DND-41 (cell line): ENCODE results near the gene KCNQ1OT1.

Experiments
- EZH2 ChIP-seq: IDR thresholded peaks from 3 replicates; pipeline ENCODE4 v1.6.1; 2012; ENCODE audit warnings: borderline replicate concordance, low read depth, mild to moderate bottlenecking, moderate library complexity, low read length, inconsistent platforms; ENCODE audit not compliant: severe bottlenecking
- TF ChIP-seq, protein P1 (sequence below): IDR thresholded peaks from 2 replicates; pipeline ENCODE4 v1.5.1; 2012; ENCODE audit warnings: borderline replicate concordance, low read length, moderate library complexity, mild to moderate bottlenecking; ENCODE audit not compliant: poor library complexity, severe bottlenecking; ENCODE audit errors: extremely low read depth

DNA sequence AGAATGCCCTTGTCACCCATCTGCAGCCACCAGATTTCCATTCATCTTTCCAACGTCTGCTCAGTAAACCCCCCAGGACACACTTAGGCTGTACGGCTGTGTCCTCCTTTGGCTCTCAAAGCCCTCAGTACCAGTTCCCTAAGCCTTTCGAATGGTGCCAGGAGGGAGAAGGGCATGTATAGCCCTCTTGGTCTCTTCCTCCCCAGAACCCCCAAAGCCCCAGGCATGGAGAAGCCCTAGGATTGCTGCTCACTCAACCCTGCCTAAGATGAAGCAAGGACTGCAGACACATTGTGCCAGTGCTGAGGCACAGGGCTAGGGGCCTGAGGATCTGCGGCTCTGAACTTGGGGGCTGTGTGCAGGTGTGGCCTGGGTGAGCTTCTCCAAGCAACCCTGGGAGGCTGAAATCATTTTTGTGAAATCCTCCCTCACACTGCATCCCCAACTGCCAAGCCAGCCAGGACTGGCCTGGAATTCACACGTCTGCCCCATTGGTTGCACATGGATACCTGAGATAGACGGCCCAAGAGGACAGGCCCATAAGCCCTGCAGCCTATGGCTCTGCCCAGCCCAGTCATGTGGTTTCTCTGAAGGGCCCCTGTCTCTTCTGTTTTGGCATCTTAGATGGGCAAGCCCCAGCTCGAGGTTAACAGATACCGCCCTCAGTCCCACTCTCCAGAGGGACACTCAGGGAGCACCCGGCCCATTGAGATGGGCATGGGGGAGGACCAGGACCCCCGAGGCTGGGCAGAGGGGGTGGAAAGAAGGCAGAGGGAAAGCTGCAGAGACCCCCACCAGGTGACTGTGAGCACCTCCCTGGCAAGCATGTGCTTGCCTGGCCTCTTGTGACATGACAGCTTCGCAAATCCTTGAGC, 34.0 kb downstream of the KCNQ1OT1 start:
- TF ChIP-seq, protein P1, sequence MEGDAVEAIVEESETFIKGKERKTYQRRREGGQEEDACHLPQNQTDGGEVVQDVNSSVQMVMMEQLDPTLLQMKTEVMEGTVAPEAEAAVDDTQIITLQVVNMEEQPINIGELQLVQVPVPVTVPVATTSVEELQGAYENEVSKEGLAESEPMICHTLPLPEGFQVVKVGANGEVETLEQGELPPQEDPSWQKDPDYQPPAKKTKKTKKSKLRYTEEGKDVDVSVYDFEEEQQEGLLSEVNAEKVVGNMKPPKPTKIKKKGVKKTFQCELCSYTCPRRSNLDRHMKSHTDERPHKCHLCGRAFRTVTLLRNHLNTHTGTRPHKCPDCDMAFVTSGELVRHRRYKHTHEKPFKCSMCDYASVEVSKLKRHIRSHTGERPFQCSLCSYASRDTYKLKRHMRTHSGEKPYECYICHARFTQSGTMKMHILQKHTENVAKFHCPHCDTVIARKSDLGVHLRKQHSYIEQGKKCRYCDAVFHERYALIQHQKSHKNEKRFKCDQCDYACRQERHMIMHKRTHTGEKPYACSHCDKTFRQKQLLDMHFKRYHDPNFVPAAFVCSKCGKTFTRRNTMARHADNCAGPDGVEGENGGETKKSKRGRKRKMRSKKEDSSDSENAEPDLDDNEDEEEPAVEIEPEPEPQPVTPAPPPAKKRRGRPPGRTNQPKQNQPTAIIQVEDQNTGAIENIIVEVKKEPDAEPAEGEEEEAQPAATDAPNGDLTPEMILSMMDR, result no peak
- no peak for TF ChIP-seq EZH2
